Upper lobe of right lung (tissue), 1 donor: ENCODE measurements around the gene TDRD12. TPM values are rescaled to one million over a fixed set of nuclear protein-coding genes. Genes with fewer than 3 reads are reported as not detected.

ENCODE experiments used
- ATAC-seq: fragments of 200-7000 bp; cut with Tn5 transposase; one replicate; pipeline ENCODE4 v1.9.1; 2020; ENCODE audit warnings: mild to moderate bottlenecking, moderate library complexity
- DNase-seq: peaks from one replicate; pipeline ENCODE4 v3.0.0-alpha.2; 2020
- H3K27ac ChIP-seq: fragments of 200-600 bp; one replicate; pipeline ENCODE4 v1.8.0; 2022
- H3K27me3 ChIP-seq: fragments of 200-600 bp; one replicate; pipeline ENCODE4 v1.8.0; 2022; ENCODE audit warnings: mild to moderate bottlenecking
- H3K36me3 ChIP-seq: fragments of 200-600 bp; one replicate; pipeline ENCODE4 v1.8.0; 2022
- H3K4me1 ChIP-seq: fragments of 200-600 bp; one replicate; pipeline ENCODE4 v1.8.0; 2022
- H3K4me3 ChIP-seq: fragments of 200-600 bp; one replicate; pipeline ENCODE4 v1.8.0; 2022; ENCODE audit warnings: mild to moderate bottlenecking
- H3K9me3 ChIP-seq: fragments of 200-600 bp; one replicate; pipeline ENCODE4 v1.8.0; 2022
- CTCF ChIP-seq: fragments of 200-600 bp; IDR thresholded peaks from one replicate; pipeline ENCODE4 v1.8.0; 2022; ENCODE audit warnings: antibody characterized with exemption
- intact Hi-C: fragments of 100-400 bp; cut with DNase I; formaldehyde crosslinking; loops from one replicate; pipeline ENCODE4 v1.11.0; 2022
- total RNA-seq: library from RNA; stranded (reverse); fragmentation: NEBNext Ultra II Directional; extraction: Animal tissue kit (Norgen Biotek cat#: 25700); gene quantifications from one replicate; pipeline ENCODE4 v1.2.1, GENCODE V29; 2021
- donor health status: DM: no; HTN: yes; CAD: no; lungs with severe emphysema.

TDRD12 gene
- total RNA-seq, 1 donor from 2014 or later, result not detected

GRCh38 chr19:32863301-32863700, 143.7 kb downstream of the TDRD12 start:
- H3K4me1 ChIP-seq, result no peaks in the 10 kb centered on the region
- no peaks in the 10 kb centered on the region for H3K27me3 ChIP-seq
- DNase-seq (peak; percentile 21), ATAC-seq (no peak)
- no peaks in the 10 kb centered on the region for H3K9me3 ChIP-seq
- H3K4me3 ChIP-seq, result no peak overlapping the region
- intact Hi-C loops, result no loop called here
- no peaks in the 10 kb centered on the region for H3K36me3 ChIP-seq
- TF ChIP-seq CTCF, result no peak
- no peak overlapping the region for H3K27ac ChIP-seq

- ATAC-seq (no peak), DNase-seq (peak; percentile 56)
- no peak overlapping the region for H3K4me3 ChIP-seq
- H3K27ac ChIP-seq, result no peak overlapping the region
- no peaks in the 10 kb centered on the region for H3K27me3 ChIP-seq
- no peak for TF ChIP-seq CTCF
- intact Hi-C loops, result no loop called here
- H3K9me3 ChIP-seq, result no peaks in the 10 kb centered on the region
- H3K36me3 ChIP-seq, result no peaks in the 10 kb centered on the region
- H3K4me1 ChIP-seq, result no peaks in the 10 kb centered on the region
Observed at GRCh38 chr19:32863841-32864240, 144.3 kb downstream of the TDRD12 start.

DNA sequence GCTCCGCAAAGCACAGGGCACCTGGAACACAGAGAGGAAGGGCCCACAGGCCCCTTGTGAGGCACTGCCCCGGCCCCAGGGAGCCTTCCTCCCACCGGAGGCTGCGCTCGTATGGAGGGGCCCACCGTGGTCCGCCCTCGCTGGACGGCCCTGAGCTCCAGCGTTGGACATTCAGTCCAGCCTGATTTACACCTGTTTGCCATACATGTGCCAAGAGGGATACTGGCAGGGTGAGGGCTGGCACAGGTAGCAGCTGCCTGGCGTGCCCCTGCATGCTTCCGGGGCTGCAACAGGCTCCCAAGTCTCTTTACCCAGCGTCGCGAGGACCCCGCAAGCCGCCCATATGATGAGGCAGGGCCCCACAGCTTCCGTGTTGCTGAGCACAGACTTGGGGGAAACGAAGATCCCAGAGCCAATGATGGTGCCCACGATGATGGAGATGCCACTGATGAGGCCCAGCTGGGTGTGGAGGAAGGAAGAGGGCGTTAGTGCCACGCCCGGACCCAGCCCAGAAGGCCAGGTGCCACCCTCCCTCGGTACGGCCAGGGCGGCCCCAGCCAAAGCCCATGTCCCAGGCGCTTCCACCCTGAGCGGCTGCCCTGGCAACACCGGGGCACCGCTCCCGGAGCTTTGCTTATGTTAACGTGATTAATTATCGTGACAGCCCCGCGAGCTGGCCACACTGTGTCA, 144.9 kb downstream of the TDRD12 start:
- DNase-seq (peak; percentile 50), ATAC-seq (no peak)
- Histone ChIP-seq H3K27me3 (no peaks in the 10 kb centered on the region), H3K9me3 (no peaks in the 10 kb centered on the region), H3K27ac (no peak overlapping the region), H3K4me3 (no peak overlapping the region), H3K4me1 (no peaks in the 10 kb centered on the region), H3K36me3 (no peaks in the 10 kb centered on the region)
- intact Hi-C loops, result no loop called here
- no peak for TF ChIP-seq CTCF

DNA sequence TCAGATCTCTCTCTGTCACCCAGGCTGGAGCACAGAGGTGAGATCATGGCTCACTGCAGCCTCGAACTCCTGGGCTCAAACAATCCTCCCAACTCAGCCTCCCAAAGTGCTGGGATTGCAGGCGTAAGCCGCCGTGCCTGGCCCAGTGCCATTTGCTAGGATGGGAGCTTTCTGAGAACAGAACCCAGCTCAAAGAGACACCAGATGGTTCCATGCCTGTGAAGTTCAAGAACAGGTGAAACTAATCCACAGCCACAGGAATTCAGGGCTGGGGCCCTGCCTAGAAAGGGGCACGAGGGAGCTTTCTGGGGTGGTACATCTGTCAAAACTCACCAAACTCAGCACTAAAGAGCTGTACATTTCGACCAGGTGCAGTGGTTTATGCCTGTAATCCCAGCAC, 145.8 kb downstream of the TDRD12 start:
- Histone ChIP-seq H3K4me1 (no peaks in the 10 kb centered on the region), H3K9me3 (no peaks in the 10 kb centered on the region), H3K27me3 (no peaks in the 10 kb centered on the region), H3K36me3 (no peaks in the 10 kb centered on the region), H3K4me3 (no peak overlapping the region), H3K27ac (no peak overlapping the region)
- ATAC-seq (no peak), DNase-seq (peak; percentile 39)
- intact Hi-C loops, result no loop called here
- TF ChIP-seq CTCF, result no peak

DNA sequence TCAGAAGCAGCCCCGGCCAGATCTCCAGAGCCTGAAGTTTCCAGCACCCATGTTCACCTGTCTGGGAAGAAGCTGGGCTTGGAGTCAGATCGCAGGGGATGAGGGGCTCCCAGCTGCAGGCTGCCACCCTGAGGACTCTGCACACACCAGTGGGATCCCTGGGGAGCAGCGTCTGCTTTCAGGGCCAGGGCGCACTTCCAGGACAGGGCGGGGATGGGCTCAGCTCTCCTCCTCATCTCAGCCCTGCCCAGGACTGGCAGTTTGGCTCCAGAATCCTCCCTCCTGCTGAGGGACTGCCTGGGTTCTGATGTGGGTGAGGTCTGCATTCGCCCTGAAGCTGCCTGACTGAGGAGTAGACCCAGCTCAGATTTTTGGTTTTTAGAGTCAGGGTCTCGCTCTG, 146.5 kb downstream of the TDRD12 start:
- H3K4me3 ChIP-seq, result no peak overlapping the region
- H3K27me3 ChIP-seq, result no peaks in the 10 kb centered on the region
- H3K9me3 ChIP-seq, result no peaks in the 10 kb centered on the region
- ATAC-seq (peak; percentile 20), DNase-seq (peak; percentile 43)
- no peaks in the 10 kb centered on the region for H3K4me1 ChIP-seq
- H3K27ac ChIP-seq, result no peak overlapping the region
- H3K36me3 ChIP-seq, result no peaks in the 10 kb centered on the region
- intact Hi-C loops, result no loop called here
- no peak for TF ChIP-seq CTCF
